ENCODE data around the gene CTBP1.

- TF ChIP-seq CTCF (conservative IDR thresholded peaks at IDR 0.05; ENCODE audit: low read length) (no peak), EZH2phosphoT487 (IDR thresholded peaks at IDR 0.05; ENCODE audit: borderline replicate concordance) (no peak)
Observed at GRCh38 chr4:1247864-1248244, 1.1 kb downstream of the CTBP1 start.
